Heart left ventricle (tissue), 13 donors: ENCODE data around the gene MYO18B.

Experiments
- CTCF ChIP-seq, 12 donors: fragments of 200-600 bp; sonication (generic) in 4 of 12; IDR thresholded peaks; one replicate each; pipeline versions ENCODE4 v1.5.0 to v1.8.0; 2018 to 2022; ENCODE audit warnings: antibody characterized with exemption in 12 of 12, mild to moderate bottlenecking in 5 of 12
- POLR2A ChIP-seq, 2 donors: fragments of 450-650 bp; IDR thresholded peaks; one replicate each; pipeline ENCODE4 v1.6.1; 2017; ENCODE audit warnings: antibody characterized with exemption in 2 of 2, mild to moderate bottlenecking in 2 of 2, moderate library complexity in 2 of 2
- donor health status: ischemic (EF 13 %, LVEDD 7.1; RV severe dilation, severe dysfunction).
- donor health status: DM: no; HTN: yes; CAD: no.
- donor health status: DM: no; HTN: no; CAD: no.
- donor health status: ischemic (EF 25% LVEDD 6.9; RV normal size, moderate dysfunction).
- donor health status: ischemic (EF 25% LVEDD 5.7; RV mildly dilated, moderate dysfunction).
- donor health status: ischemic (EF 35%, LVEDD 5.7; RV mildly dilated, moderate dysfunction).
- donor health status: nonischemic (EF 11% LVEDD 7.7; RV severe dilation, severe dysfunction).
- donor health status: DM: yes; HTN: yes; CAD: no.
- donor health status: PGD.
- donor health status: ischemic (EF 29% LVEDD 5.4; RV normal size, mild dysfunction).
- donor health status: nonischemic (EF 23%, LVEDD 6.1; RV moderate dilation, normal function).

GRCh38 chr22:25710501-25710900, 31.5 kb upstream of the MYO18B start:
- no peak for TF ChIP-seq POLR2A (IDR thresholded peaks at IDR 0.05)
- no peak for TF ChIP-seq CTCF (IDR thresholded peaks at IDR 0.05)
